CD4-positive, alpha-beta T cell (primary cell): ENCODE data around the gene ARSG. TPM values are rescaled to one million over a fixed set of nuclear protein-coding genes. Genes with fewer than 3 reads are reported as not detected.

ENCODE experiments used
- ATAC-seq: fragments of 200-7000 bp; cut with Tn5 transposase; one replicate; pipeline ENCODE4 v1.10.0; 2022; ENCODE audit warnings: mild to moderate bottlenecking; ENCODE audit not compliant: poor library complexity
- CTCF ChIA-PET: fragments of 350-600 bp; sonication (Branson Sonifier 250); formaldehyde crosslinking; loops from one replicate; lab custom pipeline; 2021; ENCODE audit warnings: antibody characterized with exemption, inconsistent platforms; lab: Charles Lee
- POLR2A ChIA-PET: fragments of 350-600 bp; sonication (Branson Sonifier 250); formaldehyde crosslinking; loops from one replicate; lab custom pipeline; 2021; ENCODE audit warnings: antibody characterized with exemption, inconsistent platforms; lab: Charles Lee
- DNase-seq, 14 experiments: peaks; one replicate each; pipeline ENCODE4 v3.0.0-alpha.2; 2013 to 2020; ENCODE audit warnings: mixed read lengths in 2 of 14
- H3K27ac ChIP-seq, 2 donors: one replicate each; pipeline versions ENCODE4 v1.5.1 to v1.7.0; 2013; ENCODE audit warnings: low read length in 2 of 2, low read depth in 1 of 2, mild to moderate bottlenecking in 1 of 2
- H3K27me3 ChIP-seq, 2 experiments: 1 replicate in 1 of 2; 2 replicates in 1 of 2; pipeline versions ENCODE4 v1.6.1 to v1.7.0; 2013; ENCODE audit warnings: low read length in 2 of 2, control low read depth in 1 of 2, mild to moderate bottlenecking in 1 of 2, moderate library complexity in 1 of 2; ENCODE audit not compliant: insufficient read depth in 2 of 2, control insufficient read depth in 1 of 2
- H3K36me3 ChIP-seq: one replicate; pipeline ENCODE4 v1.6.1; 2013; ENCODE audit warnings: low read length, control low read depth; ENCODE audit not compliant: insufficient read depth
- H3K4me1 ChIP-seq: one replicate; pipeline ENCODE4 v1.6.1; 2013; ENCODE audit warnings: low read length, control low read depth; ENCODE audit not compliant: insufficient read depth
- H3K4me3 ChIP-seq: one replicate; pipeline ENCODE4 v1.5.1; 2013; ENCODE audit warnings: mild to moderate bottlenecking, low read length, moderate library complexity
- H3K9me3 ChIP-seq, 2 experiments: 1 replicate in 1 of 2; 2 replicates in 1 of 2; pipeline versions ENCODE4 v1.6.1 to v1.7.0; 2013; ENCODE audit warnings: low read length in 2 of 2, mild to moderate bottlenecking in 2 of 2, control low read depth in 1 of 2, moderate library complexity in 1 of 2; ENCODE audit not compliant: control insufficient read depth in 1 of 2, insufficient read depth in 1 of 2
- H3K27ac Mint-ChIP-seq: one replicate; pipeline ENCODE4 v1.8.0; 2020; ENCODE audit warnings: mixed read lengths
- H3K27me3 Mint-ChIP-seq: one replicate; pipeline ENCODE4 v1.8.0; 2021; ENCODE audit warnings: mixed read lengths
- H3K36me3 Mint-ChIP-seq: one replicate; pipeline ENCODE4 v1.8.0; 2021; ENCODE audit warnings: low read depth, mixed read lengths
- H3K4me1 Mint-ChIP-seq: one replicate; pipeline ENCODE4 v1.8.0; 2021; ENCODE audit warnings: low read depth, mixed read lengths
- H3K4me3 Mint-ChIP-seq: one replicate; pipeline ENCODE4 v1.8.0; 2020; ENCODE audit warnings: mild to moderate bottlenecking, mixed read lengths
- H3K9me3 Mint-ChIP-seq: one replicate; pipeline ENCODE4 v1.8.0; 2020; ENCODE audit warnings: mixed read lengths
- CTCF ChIP-seq: fragments of 200-600 bp; IDR thresholded peaks from one replicate; pipeline ENCODE4 v1.8.0; 2022; ENCODE audit warnings: antibody characterized with exemption, mild to moderate bottlenecking
- intact Hi-C, 2 experiments: fragments of 100-400 bp; cut with DNase I in 1 of 2; cut with micrococcal nuclease in 1 of 2; formaldehyde crosslinking; loops; one replicate each; pipeline versions ENCODE4 v1.15.1 to v1.9.0; 2023 to 2025; cut with DNase I, micrococcal nuclease
- total RNA-seq, 174 experiments: library from RNA in 2 of 174; stranded (reverse) in 2 of 174; gene quantifications; one replicate each; pipeline ENCODE4 v1.2.3 and lab custom pipeline; 2021 to 2026

Gene ARSG
- total RNA-seq, 2 experiments from 2014 or later: 13.8 to 16.0 TPM

DNA sequence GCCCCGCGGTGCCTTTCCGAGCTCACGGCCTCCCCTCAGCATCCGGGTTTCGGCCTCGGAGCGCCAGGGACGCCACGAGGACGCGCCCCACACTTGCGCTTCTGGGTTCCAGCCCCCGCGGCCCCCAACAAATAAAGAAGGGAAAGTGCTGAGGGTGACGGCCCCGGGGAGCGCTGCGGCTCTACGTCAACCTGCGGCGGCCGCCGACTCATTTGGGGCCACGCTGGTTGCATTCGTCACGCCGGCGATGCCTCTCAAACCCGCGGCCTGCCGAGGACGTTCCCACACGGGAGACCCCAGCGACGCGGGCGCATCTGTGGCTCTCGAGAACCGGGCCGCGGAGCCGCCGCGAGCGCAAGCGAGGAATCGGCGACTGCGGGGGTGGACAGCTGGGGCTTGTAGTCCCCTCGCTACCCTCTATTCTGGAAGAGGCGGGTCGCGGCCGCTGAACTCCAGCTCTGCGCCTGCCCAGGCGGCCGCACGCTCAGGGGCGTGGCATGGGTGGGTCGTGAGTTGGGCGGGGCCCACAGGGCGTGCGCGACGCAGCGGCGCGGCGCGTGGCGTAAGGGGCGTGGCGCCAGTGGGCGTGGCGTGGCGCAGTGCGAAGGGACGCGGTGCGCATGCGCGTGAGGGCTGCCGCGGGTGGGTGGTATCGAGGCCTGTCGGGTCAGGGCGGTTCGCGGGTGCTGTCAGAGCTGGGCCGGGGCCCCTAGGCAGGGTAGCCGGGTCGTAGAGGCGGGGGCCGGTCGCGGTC lies 43.7 kb upstream of the ARSG start, which contains the start of gene AMZ2:
Gene AMZ2, plus strand, starts transcription at position 599 of the 754 bp plus-strand sequence. CDS start 2,145 bp downstream, outside the sequence.
- Mint-ChIP-seq H3K4me3 (peak within 1 kb of the TSS; percentile 94), H3K9me3 (no peaks in the 10 kb centered on the region), H3K4me1 (peaks cover 52% of the 10 kb centered on the region), H3K27ac (peak within 1 kb of the TSS; percentile 93), H3K27me3 (no peaks in the 10 kb centered on the region), H3K36me3 (peaks cover 53% of the 10 kb centered on the region)
- H3K27me3 ChIP-seq: no peaks in the 10 kb centered on the region
- no peaks in the 10 kb centered on the region for H3K9me3 ChIP-seq
- DNase-seq (peak; percentile 92 to 99 (median 96)), ATAC-seq (peak; percentile 89)
- CTCF ChIA-PET: interaction anchor here (0.6 to 1.8 kb wide), 8 partner anchors 11 to 264 kb away, joined by 3 to 9 read pairs (median 3); partner anchors contain the start of gene PRKAR1A
- no peak for TF ChIP-seq CTCF
- POLR2A ChIA-PET: interaction anchor here (0.5 to 3.8 kb wide), 33 partner anchors 8 to 1167 kb away, joined by 3 to 90 read pairs (median 6); partner anchors contain the start of genes ARSG, MAP2K6, PRKAR1A and SLC16A6
- H3K27ac ChIP-seq: peak within 1 kb of the TSS; percentile 97
- H3K4me1 ChIP-seq: peaks cover 37% of the 10 kb centered on the region
- H3K36me3 ChIP-seq: peaks cover 6% of the 10 kb centered on the region
- intact Hi-C loops: loop anchor here (2.0 to 10.0 kb wide), 8 partner anchors 40 to 533 kb away; partner anchors contain the start of genes ARSG (in 1 of the 2), KPNA2 (in 1 of the 2), NOL11 (in 1 of the 2) and PRKAR1A (in 1 of the 2)
- H3K4me3 ChIP-seq: peak within 1 kb of the TSS; percentile 92

DNA sequence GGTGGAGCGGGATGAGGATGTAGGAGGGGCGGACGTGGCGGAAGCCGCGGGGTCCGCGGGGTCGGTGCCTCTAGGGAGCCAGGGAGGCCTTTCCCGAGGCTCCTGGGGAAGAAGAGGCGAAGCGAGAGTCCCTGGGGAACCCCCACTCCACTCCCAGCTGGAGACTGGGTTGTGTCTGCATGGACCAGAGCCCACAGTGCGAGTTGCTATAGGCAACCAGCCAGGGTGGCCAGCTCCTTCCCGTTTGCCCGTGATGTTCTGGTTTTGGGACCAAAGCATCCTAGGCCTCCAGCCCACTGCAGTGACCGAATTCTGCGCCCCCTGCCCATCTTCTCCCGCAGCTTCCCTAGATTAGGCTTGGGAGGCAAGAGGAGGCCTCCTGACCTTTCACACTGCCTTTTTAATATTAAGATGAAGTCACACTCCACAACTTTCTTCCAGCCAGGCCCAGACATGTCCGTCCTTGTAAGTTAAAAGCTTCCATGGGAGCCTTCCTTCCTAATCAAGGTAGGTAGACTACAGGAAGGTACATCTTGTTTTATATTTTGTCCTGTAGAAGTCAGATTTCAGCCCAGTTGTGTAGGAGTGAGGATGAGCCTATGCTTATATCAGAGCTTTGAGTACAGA lies 43.0 kb upstream of the ARSG start:
- DNase-seq: peak in 1 of 14 experiments; percentile 82
- H3K4me1 ChIP-seq: peaks cover 38% of the 10 kb centered on the region
- H3K27ac ChIP-seq: peak overlapping the region; percentile 97
- peaks cover 58% of the 10 kb centered on the region for H3K36me3 Mint-ChIP-seq
- no peaks in the 10 kb centered on the region for H3K27me3 Mint-ChIP-seq
- intact Hi-C loops: loop anchor here (5.0 to 10.0 kb wide), 7 partner anchors 41 to 534 kb away; partner anchors contain the start of genes ARSG (in 1 of the 2), KPNA2 (in 1 of the 2), NOL11 (in 1 of the 2) and PRKAR1A (in 1 of the 2)
- no peak for TF ChIP-seq CTCF
- H3K27me3 ChIP-seq: no peaks in the 10 kb centered on the region
- H3K4me3 Mint-ChIP-seq: peak overlapping the region; percentile 94
- H3K9me3 Mint-ChIP-seq: no peaks in the 10 kb centered on the region
- peak; percentile 11 for ATAC-seq
- peaks cover 6% of the 10 kb centered on the region for H3K36me3 ChIP-seq
- H3K4me3 ChIP-seq: peak overlapping the region; percentile 92
- no peaks in the 10 kb centered on the region for H3K9me3 ChIP-seq
- H3K4me1 Mint-ChIP-seq: peaks cover 58% of the 10 kb centered on the region
- CTCF ChIA-PET: interaction anchor here (0.8 to 2.0 kb wide), 10 partner anchors 11 to 188 kb away, joined by 3 to 9 read pairs (median 3); no protein-coding TSS in a partner anchor
- H3K27ac Mint-ChIP-seq: peak overlapping the region; percentile 93
- POLR2A ChIA-PET: interaction anchor here (0.8 to 3.8 kb wide), 29 partner anchors 8 to 1167 kb away, joined by 3 to 90 read pairs (median 6); partner anchors contain the start of genes ARSG, MAP2K6, PRKAR1A and SLC16A6

DNA sequence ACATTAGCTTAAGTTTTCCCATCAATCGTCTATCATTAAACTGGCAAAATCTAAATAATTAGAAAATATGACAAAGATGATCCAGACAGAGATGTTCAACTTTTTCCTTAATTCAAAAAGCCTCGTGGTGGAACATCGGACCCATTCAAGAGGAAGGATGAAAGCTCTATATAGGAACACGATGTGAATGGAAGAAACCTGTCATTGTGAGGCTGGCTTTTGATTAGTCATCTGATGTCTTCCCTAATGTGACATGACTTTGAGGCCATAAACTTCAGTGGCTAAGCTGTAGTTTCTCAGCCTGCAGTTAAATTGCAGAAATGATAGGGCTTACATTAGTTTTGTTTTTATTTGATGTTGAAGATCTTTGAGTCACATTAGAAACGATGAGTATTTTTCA lies 42.4 kb upstream of the ARSG start:
- no peak for ATAC-seq
- DNase-seq: peak in 3 of 14 experiments; percentile 53 to 62 (median 61)
- POLR2A ChIA-PET: interaction anchor here (0.7 to 3.8 kb wide), 20 partner anchors 8 to 211 kb away, joined by 3 to 90 read pairs (median 9); partner anchors contain the start of genes ARSG, SLC16A6 and WIPI1

More for the DNA sequence above, 42.4 kb upstream of the ARSG start:
- no peaks in the 10 kb centered on the region for H3K9me3 ChIP-seq
- peak overlapping the region; percentile 97 for H3K27ac ChIP-seq
- H3K27me3 Mint-ChIP-seq: no peaks in the 10 kb centered on the region
- H3K4me3 ChIP-seq: peak overlapping the region; percentile 92
- peak overlapping the region; percentile 93 for H3K27ac Mint-ChIP-seq
- no peaks in the 10 kb centered on the region for H3K9me3 Mint-ChIP-seq
- no peaks in the 10 kb centered on the region for H3K27me3 ChIP-seq
- CTCF ChIA-PET: interaction anchor here (0.9 to 2.0 kb wide), 5 partner anchors 14 to 187 kb away, joined by 3 to 9 read pairs (median 4); no protein-coding TSS in a partner anchor
- no peak for TF ChIP-seq CTCF
- intact Hi-C loops: loop anchor here (5.0 to 10.0 kb wide), 7 partner anchors 42 to 534 kb away; partner anchors contain the start of genes ARSG (in 1 of the 2), KPNA2 (in 1 of the 2), NOL11 (in 1 of the 2) and PRKAR1A (in 1 of the 2)
- H3K4me3 Mint-ChIP-seq: peak overlapping the region; percentile 94
- peaks cover 64% of the 10 kb centered on the region for H3K4me1 Mint-ChIP-seq
- peaks cover 6% of the 10 kb centered on the region for H3K36me3 ChIP-seq
- H3K4me1 ChIP-seq: peaks cover 44% of the 10 kb centered on the region
- peaks cover 61% of the 10 kb centered on the region for H3K36me3 Mint-ChIP-seq
